Lower leg skin (tissue), 3 donors: Measurements from ENCODE around the gene FAM114A2.

Source experiments
- CTCF ChIP-seq, 3 donors: fragments of 450-650 bp; IDR thresholded peaks; one replicate each; pipeline ENCODE4 v1.5.1; 2016; ENCODE audit warnings: antibody characterized with exemption in 3 of 3, mild to moderate bottlenecking in 3 of 3, moderate library complexity in 2 of 3
- POLR2A ChIP-seq, 2 donors: fragments of 450-650 bp; IDR thresholded peaks; one replicate each; pipeline ENCODE4 v1.6.1; 2016 to 2017; ENCODE audit warnings: antibody characterized with exemption in 2 of 2, mild to moderate bottlenecking in 1 of 2, moderate library complexity in 1 of 2

- TF ChIP-seq CTCF (IDR thresholded peaks at IDR 0.05) (no peak), POLR2A (IDR thresholded peaks at IDR 0.05) (peak in 1 of 2 donors; percentile 43)
Observed at GRCh38 chr5:154038707-154039457, at the start of gene FAM114A2, which contains the start of gene MFAP3.
